ENCODE measurements around the gene KATNAL1. TPM values are rescaled to one million over a fixed set of nuclear protein-coding genes. Genes with fewer than 3 reads are reported as not detected.

KATNAL1 gene
- polyA plus RNA-seq, 12 donors = 9.7 to 16.1 (median 14.2) TPM; not detected in 1

DNA sequence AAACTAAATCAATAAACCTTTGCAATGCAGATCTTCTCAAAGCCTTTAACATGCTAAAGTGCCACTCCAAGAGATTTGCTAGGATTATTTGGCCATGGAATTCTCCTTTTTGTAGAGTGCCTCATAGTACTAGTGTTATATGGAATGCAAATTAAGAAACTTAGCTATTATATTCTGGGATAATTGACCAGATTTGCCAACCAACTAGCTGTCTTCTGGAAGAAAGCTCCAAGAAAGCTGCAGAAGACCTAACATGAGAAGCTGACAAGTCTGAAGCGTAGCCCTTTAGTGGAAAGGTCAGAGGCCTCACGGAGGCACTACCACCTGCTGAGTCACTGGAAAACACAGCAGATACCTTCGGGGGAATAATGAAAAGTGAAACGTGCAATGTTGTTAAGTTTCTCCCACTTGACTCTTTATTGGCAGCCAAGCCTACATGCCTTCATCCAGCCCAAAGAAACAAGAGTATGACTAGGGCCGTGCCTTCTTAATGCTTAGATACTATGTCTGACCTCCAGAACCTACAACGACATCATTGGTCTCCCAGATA is 29.8 kb upstream of the KATNAL1 start:
- DNase-seq = no peak

DNA sequence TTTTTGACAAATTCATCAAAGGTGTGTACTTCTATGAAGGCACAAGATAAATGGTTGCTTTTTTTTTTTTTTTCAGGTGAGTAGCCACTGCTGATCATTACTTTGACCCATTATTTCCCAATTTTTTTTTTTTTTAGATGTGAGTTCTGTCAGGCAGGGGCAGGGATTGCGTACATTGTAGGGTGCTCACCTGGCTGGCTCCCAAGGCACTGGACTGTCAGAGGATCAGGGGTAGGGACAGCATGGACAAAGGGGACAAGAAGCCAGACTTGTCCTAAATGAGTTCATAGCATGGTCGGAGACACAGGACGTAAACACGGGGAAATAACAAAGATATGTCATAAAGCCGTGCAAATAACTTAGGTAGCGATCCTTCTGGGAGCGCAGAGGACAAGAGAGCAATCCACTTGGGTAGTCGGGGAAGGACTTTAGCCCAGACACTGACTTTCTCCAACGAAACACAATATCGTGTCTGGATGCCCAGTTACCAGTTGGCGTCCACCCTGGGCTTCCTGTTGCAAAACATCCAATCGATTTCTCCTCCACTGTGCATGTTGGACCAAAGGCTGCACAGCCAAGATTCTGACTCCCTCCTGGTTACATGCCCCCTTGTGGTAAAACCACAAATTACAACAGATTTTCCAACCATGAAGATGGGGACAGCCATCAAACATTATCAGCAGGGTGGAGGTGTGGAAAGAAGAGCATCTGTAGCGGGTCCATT is 27.5 kb upstream of the KATNAL1 start:
- no peak for DNase-seq

DNA sequence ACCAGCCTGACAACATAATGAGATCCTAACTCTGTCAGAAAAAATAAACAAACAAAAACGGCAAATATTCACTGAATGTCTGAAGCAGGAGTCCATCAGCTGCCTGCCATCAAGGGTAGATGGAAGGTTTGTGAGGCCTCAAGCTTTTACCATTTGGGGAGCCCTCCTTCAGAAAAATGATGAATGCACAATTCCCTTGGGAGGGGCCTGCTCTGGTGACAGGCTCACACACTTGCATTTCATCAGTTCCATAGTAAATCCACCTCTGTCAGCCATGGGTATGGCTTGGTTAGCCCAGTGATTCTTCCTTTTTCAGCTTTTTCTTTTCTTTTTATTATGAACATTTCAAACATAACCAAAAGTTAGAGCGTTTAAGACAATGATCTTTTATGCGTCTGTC is 26.3 kb upstream of the KATNAL1 start:
- DNase-seq = no peak

DNA sequence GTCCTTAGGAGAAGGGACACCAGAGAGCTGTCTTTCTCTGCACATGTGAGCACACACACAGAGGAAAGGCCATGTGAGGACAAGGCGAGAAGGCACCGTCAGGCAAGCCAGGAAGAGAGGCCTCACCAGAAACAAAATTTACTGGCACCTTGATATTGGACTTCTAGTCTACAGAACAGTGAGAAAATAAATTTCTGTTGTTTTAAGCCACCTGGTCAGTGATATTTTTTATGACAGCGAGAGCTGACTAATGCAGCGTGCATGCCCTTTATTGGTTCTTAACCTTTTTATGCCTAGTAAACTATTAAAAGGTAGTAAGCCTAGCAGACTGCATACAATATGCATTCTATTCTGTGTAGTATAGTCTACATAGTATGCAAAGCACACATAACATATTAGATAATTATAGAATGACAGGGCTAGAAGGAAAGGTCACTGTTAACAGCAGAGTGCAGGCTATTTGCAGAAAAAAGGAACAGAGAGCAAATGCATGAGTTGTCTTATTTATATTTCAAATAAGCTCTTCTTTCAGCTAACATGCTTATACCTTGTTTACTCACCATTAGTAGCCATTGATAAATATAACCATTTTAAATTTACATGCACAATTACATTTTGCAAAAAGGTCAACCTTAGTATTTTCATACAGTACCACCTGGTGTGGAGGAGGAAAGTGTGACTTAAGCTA is 25.2 kb upstream of the KATNAL1 start:
- no peak for DNase-seq

DNA sequence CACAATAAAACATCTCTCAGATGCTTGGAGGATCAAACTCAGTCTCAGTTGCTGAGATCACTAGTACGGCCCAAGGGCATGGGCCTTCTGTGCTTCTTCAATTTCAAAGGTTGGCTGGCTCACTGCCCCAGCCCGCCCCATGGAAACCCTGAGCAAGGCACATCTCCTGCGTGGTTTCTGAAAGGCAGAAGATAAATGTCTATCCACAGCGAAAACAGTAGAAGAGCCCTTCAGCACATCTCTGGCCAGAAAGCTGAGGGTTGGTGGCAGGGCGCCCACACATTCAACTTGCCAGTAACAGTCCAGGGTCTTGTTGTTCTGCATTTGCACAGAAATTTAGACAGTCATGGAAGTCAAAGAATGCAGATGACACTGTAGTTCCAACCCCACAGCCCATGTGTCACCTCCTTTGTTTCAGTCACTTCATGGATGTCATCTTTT is 24.0 kb upstream of the KATNAL1 start:
- no peak for DNase-seq

DNA sequence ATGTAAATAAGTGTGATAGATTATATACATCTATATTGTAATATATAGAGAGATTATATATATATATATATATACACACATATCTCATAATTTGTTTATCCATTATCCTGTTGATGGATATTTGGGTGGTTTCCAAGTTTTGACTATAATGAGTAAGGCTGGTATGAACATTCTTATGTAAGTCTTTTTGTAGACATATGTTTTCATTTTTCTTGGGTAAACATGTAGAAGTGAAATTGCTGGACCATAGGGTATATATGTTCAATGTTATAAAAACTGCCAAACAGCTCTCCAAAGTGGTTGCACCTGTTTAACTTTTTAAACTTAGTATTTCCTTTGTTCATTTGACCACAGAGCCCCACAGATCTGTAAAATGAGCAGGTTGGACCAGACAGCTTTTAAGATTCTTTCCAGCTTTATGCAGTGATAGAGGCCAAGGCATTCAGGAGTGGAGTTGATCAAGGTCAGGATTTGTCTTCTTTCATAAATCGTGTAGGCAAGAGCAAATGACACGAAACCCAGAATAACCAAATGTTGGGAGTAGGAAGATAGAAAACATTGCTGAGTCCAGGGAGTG is 21.7 kb upstream of the KATNAL1 start:
- DNase-seq = no peak

DNA sequence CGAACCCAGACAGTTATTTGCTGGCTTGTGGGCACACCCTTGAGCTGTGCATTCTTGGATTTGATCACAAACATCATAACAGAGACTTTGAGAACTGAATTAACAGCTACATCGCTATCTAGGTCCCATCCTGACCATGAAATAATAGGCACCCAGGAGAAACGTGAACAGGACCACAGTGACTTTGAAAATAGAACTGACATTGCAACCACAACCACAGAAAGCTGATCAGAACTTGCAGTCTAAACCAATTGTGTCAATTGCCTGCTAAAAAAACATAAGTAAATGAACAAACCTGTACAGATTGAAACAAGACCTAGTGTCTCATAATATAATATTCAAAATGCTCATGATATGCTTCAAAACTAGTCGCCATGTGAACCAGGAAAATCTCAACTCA is 18.3 kb upstream of the KATNAL1 start:
- no peak for DNase-seq

DNA sequence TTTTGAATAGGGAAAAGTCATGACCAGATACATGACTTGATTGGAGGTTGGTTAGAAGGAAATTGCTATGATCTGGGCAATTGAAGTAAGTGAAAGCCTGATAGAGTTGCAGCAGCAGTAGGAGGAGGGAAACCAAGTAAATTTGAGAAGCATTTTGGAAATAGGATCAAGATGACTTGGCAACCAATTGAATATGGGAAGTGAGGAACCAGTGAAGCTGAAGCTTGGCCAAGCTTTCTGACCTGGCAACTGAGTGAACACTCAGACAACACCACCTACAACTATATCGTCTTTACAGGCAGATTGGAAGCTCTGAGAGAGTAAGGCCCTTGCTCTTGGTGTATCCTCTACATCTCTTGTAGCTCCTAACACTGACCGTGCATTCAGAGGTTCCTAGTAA is 16.2 kb upstream of the KATNAL1 start:
- no peak for DNase-seq

DNA sequence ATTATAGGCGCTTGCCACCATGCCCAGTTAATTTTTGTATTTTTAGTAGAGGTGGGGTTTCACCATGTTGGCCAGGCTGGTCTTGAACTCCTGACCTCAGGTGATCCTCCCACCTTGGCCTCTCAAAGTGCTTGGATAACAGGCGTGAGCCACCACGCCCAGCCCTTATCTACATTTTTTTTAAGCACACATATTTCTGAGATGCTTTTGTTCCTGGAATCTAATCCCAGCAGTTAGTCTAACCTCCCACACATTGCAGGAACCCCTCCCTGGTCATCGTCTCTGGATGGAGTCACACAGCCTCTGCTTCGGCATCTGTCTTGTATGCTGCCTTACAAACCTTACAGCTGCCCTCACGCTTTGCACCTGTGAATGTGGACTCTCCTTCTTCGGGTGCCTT is 15.1 kb upstream of the KATNAL1 start:
- no peak for DNase-seq

DNA sequence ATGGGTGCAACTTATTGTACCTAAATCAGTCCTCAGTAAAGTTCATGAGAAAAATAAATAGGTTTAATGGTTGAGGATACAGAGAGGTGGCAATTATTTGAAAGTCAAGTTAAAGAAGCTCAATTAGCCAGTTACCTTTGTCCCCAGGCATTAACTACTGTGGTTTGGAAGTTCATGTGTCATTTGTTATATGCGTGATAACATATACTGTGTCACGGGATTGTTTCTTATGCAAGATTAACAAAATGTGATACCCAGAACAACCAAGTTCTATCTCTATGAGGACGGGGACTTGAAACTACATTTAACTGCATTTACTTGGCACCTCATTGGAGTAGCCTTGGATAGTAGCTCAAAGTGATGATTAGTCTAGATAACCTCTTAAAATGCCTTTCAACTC is 13.9 kb upstream of the KATNAL1 start:
- no peak for DNase-seq

DNA sequence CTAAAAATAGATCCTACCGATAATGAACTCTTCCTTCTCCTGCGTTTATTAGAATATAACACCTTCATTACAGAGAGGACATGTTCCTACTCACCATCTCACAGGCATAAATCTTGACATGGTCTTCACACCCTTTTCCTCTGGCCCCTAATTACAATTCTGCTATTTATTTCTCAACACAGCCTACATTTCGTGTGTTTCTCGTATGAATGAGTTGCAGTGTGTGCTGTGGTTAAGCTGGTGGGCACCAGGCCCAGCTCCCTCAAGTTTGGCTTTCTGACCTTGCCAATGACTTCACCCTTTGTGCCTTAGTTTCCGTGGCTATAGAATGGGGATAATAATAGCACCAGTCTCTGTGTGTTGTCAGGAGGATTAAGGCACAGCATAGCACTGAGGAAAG is 12.3 kb upstream of the KATNAL1 start:
- no peak for DNase-seq

DNA sequence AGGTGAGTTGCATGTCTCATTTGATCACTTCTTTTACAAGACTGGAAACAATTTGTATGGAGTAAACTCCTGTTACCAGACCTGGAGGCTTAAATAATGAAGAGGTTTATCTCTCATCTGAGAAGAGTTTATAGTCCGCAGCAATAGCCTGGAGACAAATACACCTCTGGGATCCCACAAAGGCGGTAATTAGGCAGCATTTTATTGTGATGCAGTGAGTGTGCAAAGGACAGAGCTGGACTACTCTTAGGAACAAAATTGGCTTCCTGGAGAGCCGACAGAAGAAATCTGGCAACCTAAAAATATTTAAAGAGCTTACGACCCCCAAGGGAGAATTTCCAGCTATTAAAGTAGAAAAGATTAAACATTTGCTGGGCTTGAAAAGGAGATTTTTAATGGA is 11.8 kb upstream of the KATNAL1 start:
- DNase-seq = peak; percentile 63

DNA sequence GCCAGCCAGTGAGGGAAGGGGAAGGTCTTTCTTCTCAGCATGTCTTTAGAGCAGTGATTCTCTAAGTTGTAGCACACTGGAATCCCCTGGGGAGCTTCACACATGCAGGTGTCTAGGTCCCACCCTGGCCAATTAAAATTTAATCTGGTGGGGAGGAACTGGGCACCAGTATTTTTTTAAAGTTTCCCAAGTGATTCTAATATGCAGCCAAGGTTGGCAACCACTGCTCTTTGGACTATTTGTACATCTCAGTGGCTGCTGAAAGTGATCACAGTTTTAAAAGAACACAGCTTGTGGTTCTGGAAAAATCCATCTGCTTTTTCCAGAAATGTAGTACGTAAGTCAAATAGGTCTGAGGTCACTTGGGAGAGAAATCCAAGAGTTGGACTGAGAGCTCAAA is 10.7 kb upstream of the KATNAL1 start:
- peak; percentile 33 for DNase-seq

DNA sequence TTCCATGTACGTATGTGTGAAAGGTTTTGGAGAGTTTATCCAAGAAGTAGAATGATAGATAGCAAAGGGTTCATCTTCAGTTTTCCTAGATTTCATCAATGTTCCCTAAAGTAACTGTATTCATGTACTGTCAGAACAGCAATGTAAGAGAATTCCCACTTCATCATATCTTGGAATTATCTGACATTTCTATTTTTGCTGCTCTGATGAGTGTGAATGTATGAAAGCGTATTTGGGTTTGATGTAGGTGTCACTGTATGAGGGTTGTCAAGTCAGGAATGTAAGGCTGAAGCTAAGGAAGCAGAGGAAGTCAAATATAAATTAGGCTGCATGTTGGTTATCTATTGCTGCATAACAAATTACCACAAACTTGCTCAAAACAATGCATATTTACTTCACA is 7.2 kb upstream of the KATNAL1 start:
- no peak for DNase-seq

DNA sequence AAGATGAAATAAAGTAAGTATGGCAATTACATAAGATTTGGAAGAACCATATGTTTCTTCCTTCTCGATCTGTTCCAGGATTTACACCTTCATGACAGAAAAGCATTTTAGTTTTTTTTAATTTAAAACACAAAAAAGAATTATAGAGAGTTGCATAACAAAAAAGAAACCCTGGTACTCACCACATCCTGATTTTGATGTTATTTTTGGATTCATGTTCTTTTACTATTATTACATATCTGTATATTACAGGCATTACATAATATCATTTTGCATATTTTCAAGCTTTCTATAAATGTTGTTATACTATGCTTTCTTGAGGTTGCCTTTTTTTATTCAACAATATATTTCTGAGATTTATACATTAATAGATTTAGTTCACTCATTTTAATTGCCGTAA is 6.7 kb upstream of the KATNAL1 start:
- no peak for DNase-seq

DNA sequence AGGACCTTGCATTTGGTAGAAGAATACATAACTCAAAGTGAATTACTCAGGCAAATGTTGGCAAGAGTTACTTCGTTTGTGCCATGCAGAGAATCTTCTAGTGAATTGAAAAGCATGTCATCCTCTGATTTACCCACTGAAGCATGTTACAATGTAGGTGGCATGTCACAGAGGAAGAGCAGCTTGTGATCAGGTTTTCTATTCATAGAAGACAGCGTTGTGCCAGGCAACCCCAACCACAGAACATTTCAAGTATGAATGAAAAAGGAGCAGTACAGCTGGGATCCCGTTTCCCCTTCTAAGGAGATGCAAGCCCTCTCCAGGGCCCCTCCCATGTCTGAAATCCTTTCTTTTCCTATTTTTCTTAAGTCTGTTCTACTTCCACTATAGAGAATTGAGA is 6.0 kb upstream of the KATNAL1 start:
- DNase-seq = no peak

DNA sequence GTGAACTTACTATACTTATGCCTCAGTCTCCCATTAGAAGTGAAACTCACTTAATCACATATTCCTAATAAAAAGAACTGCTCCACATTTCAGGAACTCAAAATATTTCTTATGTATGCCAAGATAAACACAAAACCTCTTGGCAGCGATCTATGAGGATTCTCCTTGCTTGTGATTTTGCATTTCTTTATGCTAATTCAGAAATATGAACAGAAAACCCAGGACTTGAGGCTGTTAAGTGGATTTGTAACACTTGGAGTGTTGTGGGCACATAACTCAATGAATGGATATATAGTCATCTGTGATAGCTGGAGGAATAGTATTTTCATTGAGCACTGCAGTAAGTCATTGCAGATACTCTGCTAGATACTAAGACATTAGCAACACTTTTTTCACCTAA is 5.6 kb upstream of the KATNAL1 start:
- no peak for DNase-seq

DNA sequence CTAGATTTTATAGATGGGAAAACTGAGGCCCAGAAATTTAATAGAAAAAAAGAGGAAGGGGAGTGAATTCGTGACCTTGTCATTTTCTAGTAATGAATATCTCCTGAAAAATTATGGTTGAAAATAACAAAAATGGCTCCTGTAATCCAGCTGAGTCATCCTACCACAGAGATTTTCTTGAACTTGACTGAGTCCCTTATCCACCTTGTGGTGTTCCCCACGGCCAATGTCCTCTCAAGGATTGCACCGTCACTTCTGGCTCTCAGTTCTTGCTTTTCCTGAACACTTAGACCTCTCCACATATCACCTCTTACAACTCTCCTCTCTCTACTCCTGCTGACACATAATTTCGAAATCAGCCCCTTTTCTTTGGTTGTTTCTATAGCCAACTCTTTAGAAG is 1.2 kb upstream of the KATNAL1 start:
- DNase-seq = no peak

DNA sequence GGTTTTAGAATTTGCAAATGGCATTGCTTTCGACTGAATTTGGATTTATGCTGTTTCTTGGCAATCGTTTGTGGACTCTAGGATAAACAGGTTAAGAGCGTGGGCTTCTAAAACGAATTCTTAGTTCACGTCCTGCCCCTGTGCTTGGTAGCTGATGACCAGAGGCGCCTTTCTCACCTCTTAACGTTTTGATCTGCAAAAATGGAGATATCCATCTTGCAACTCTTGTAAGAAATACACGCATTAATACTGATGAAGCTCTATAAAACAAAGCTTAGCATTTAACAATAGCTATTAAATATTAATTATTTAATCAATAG is 580 bp upstream of the KATNAL1 start:
- DNase-seq = no peak

DNA sequence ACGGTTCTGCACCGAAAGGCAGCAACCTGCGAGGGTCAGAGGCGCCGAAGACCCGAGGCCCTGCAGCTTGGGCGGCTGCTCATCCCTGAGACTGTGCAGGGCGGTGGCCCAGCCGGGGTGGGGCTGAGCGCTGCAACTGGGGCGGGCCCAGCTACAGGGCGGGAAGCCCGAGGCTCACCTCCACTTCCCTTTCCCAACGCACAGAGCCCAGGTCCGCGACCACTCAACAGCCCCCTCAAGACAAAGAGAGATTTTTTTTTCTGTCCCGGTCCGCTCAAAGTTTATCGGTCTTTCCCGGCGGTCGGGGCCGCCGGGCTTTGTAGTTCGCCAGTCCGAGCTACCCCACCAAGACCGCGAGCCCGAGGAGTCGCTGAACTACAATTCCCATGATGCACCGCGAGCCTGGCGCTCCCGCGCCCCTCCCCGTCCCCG is 573 bp downstream of the KATNAL1 start:
- DNase-seq = peak; percentile 97

DNA sequence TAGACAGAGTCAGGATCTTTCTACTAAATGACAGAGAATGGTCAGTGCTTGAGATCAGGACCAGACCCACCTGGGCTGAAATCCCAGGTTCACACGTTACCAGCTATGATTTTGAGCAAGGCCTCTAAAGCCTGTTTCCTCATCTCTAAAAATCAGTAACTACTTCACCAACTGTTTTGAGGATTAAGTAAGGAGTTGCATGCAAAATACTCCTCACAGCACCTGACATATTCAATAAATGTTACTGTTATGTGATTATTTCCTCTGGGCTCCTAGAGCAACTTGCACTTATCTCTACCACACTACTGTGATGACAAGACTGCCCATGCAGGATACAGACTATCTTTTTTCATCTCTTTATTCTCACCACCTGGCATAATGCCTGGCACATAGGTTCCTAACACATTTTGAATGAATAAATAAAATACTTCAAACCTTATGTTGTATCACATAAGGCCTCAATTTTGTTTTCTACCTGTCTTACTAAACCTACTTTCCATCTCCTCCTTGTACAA is 1.8 kb downstream of the KATNAL1 start:
- DNase-seq = no peak

DNA sequence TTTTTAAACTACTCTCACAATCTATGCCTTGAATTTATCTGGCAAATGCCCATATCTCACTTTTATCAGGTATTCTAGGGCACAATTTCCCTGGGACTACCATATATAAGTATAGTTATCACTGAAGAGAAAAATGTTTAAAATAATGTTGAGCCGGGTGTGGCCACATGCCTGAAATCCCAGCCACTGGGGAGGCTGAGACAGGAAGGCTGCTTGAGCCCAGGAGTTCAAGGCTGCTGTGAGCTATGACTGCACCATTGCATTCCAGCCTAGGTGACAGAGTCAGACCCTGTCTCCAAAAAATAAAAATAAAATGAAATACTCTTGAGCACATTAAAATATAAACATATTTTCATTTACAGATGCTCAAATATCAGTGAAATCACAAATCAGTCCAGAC is 4.1 kb downstream of the KATNAL1 start:
- DNase-seq = no peak

DNA sequence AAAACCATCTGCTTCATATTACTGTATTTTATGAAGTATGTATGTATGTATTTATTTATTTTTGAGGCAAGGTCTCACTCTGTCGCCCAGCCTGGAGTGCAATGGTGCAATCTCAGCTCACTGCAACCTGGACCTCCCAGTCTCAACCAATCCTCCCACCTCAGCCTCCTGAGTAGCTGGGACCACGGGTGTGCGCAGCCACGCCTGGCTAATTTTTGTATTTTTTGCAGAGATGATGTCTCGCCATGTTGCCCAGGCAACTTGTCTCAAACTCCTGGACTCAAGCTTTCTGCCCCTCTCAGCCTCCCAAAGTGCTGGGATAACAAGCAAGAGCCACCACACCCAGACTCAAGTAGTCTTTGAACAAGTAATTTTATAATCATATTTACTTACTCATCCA is 5.5 kb downstream of the KATNAL1 start:
- no peak for DNase-seq
